HepG2 (cell line): ENCODE results near the gene ANKMY2. TPM values are rescaled to one million over a fixed set of nuclear protein-coding genes. Genes with fewer than 3 reads are reported as not detected.

Experiments
- FOSL1 ChIP-seq: sonication (generic); formaldehyde crosslinking; IDR thresholded peaks from 2 replicates; pipeline ENCODE4 v1.9.0; 2021; ENCODE audit warnings: missing genetic modification reagents, borderline replicate concordance
- FOSL2 ChIP-seq: sonication (generic); formaldehyde crosslinking; IDR thresholded peaks from 2 replicates; pipeline ENCODE4 v1.4.0; 2020; ENCODE audit warnings: missing genetic modification reagents
- HMGXB3 ChIP-seq: sonication (generic); formaldehyde crosslinking; IDR thresholded peaks from 2 replicates; pipeline ENCODE4 v1.4.0; 2020; ENCODE audit warnings: missing genetic modification reagents, borderline replicate concordance
- MYC ChIP-seq: sonication (generic); formaldehyde crosslinking; IDR thresholded peaks from 2 replicates; pipeline ENCODE4 v1.9.0; 2021; ENCODE audit warnings: missing genetic modification reagents, borderline replicate concordance
- POLR2A ChIP-seq, 2 experiments: IDR thresholded peaks; 2 replicates each; pipeline ENCODE4 v1.6.1; 2011; ENCODE audit warnings: low read depth in 2 of 2, low read length in 2 of 2, mild to moderate bottlenecking in 1 of 2, moderate library complexity in 1 of 2; ENCODE audit not compliant: insufficient read depth in 1 of 2
- RFXAP ChIP-seq: sonication (generic); formaldehyde crosslinking; IDR thresholded peaks from 2 replicates; pipeline ENCODE4 v1.4.0; 2020; ENCODE audit warnings: missing genetic modification reagents, borderline replicate concordance
- RXRA ChIP-seq: sonication (generic); formaldehyde crosslinking; IDR thresholded peaks from 2 replicates; pipeline ENCODE4 v1.5.1; 2020; ENCODE audit warnings: missing genetic modification reagents
- SNRNP70 ChIP-seq: fragments of 200-400 bp; formaldehyde crosslinking; IDR thresholded peaks from 2 replicates; pipeline ENCODE4 v1.6.1; 2017; ENCODE audit warnings: mild to moderate bottlenecking, low read depth, low read length, moderate library complexity
- SRSF1 ChIP-seq: fragments of 200-400 bp; formaldehyde crosslinking; optimal IDR thresholded peaks from 2 replicates; pipeline ENCODE3; 2017; ENCODE audit warnings: mild to moderate bottlenecking, low read depth, low read length, moderate library complexity
- TOE1 ChIP-seq: sonication (generic); formaldehyde crosslinking; IDR thresholded peaks from 2 replicates; pipeline ENCODE4 v1.4.0; 2020; ENCODE audit warnings: mild to moderate bottlenecking, missing genetic modification reagents
- TRIM24 ChIP-seq: sonication (generic); formaldehyde crosslinking; IDR thresholded peaks from 2 replicates; pipeline ENCODE4 v1.8.0; 2022; ENCODE audit warnings: mild to moderate bottlenecking, missing genetic modification reagents
- U2AF1 ChIP-seq: fragments of 200-400 bp; formaldehyde crosslinking; optimal IDR thresholded peaks from 2 replicates; pipeline ENCODE3; 2017; ENCODE audit warnings: mild to moderate bottlenecking, low read depth, low read length
- ZBTB1 ChIP-seq: sonication (generic); formaldehyde crosslinking; IDR thresholded peaks from 2 replicates; pipeline ENCODE4 v1.4.0; 2020; ENCODE audit warnings: missing genetic modification reagents, borderline replicate concordance
- ZBTB26 ChIP-seq: IDR thresholded peaks from 2 replicates; pipeline ENCODE4 v1.6.1; 2016; ENCODE audit warnings: missing compliant biosample characterization, missing genetic modification reagents, borderline replicate concordance
- ZBTB38 ChIP-seq: sonication (generic); formaldehyde crosslinking; IDR thresholded peaks from 2 replicates; pipeline ENCODE4 v1.5.1; 2020; ENCODE audit warnings: mild to moderate bottlenecking, missing genetic modification reagents
- ZNF574 ChIP-seq: sonication (generic); formaldehyde crosslinking; IDR thresholded peaks from 2 replicates; pipeline ENCODE4 v1.4.0; 2020; ENCODE audit warnings: missing genetic modification reagents
- ZNF597 ChIP-seq: sonication (generic); formaldehyde crosslinking; IDR thresholded peaks from 2 replicates; pipeline ENCODE4 v1.5.0; 2020; ENCODE audit warnings: missing genetic modification reagents
- ZNF678 ChIP-seq: sonication (generic); formaldehyde crosslinking; IDR thresholded peaks from 2 replicates; pipeline ENCODE4 v1.4.0; 2020; ENCODE audit warnings: mild to moderate bottlenecking, missing genetic modification reagents
- ZNF703 ChIP-seq: sonication (generic); formaldehyde crosslinking; IDR thresholded peaks from 2 replicates; pipeline ENCODE4 v1.5.1; 2020; ENCODE audit warnings: missing genetic modification reagents, mild to moderate bottlenecking, moderate library complexity, borderline replicate concordance
- ZNF746 ChIP-seq: sonication (generic); formaldehyde crosslinking; IDR thresholded peaks from 2 replicates; pipeline ENCODE4 v1.8.0; 2022; ENCODE audit warnings: mild to moderate bottlenecking, missing genetic modification reagents
- polyA plus RNA-seq, 8 experiments: library from polyadenylated mRNA; depleted of rRNA in 3 of 8; stranded (reverse) in 7 of 8; unstranded in 1 of 8; fragments of >200 nt; fragmentation: Illumina TruSeq in 4 of 8; extraction: Trizol in 4 of 8; gene quantifications; 2 replicates each; pipeline versions ENCODE4 v1.2.1 to v1.2.3, GENCODE V29; 2011 to 2016; ENCODE audit warnings: low read depth in 4 of 8, missing spikeins in 1 of 8, mixed read lengths in 1 of 8; ENCODE audit not compliant: insufficient read depth in 1 of 8
- total RNA-seq, 5 experiments: library from RNA; depleted of rRNA; stranded (reverse); fragments of >200 nt; fragmentation: Illumina TruSeq; extraction: Trizol; gene quantifications; 2 replicates each; pipeline ENCODE4 v1.2.3, GENCODE V29; 2016; ENCODE audit warnings: low read depth in 1 of 5

ANKMY2 gene
- total and polyA plus RNA-seq, 2 of the 13 experiments (the other 11 are each of a cell fraction or from before 2014, with no cell fraction given): 12.2 to 21.6 TPM

- TF ChIP-seq U2AF1 (no peak), ZBTB1 (CRISPR knock-in tag) (no peak), ZNF703 (CRISPR knock-in tag) (no peak; the same call in 1 of the 2 replicates), HMGXB3 (CRISPR knock-in tag) (peak; percentile 58), TRIM24 (CRISPR knock-in tag) (no peak), ZBTB26 (0 out of 2 replicates have a peak, but pooled peaks have one; percentile 82), FOSL1 (CRISPR knock-in tag) (no peak), ZBTB38 (CRISPR knock-in tag) (no peak), ZNF574 (CRISPR knock-in tag) (peak; percentile 60), RXRA (peak; percentile 24; the same call in 1 of the 2 replicates), TOE1 (CRISPR knock-in tag) (no peak), ZNF746 (CRISPR knock-in tag) (peak; percentile 42; the same call in 1 of the 2 replicates), SNRNP70 (no peak), POLR2A (IDR thresholded peaks at IDR 0.05; ENCODE audit: insufficient read depth in 1 of 2, low read depth in 2 of 2, low read length in 2 of 2) (peak; percentile 93 to 99), FOSL2 (CRISPR knock-in tag) (peak; percentile 42; the same call in 1 of the 2 replicates), ZNF678 (CRISPR knock-in tag) (no peak; the same call in 1 of the 2 replicates), ZNF597 (CRISPR knock-in tag) (peak; percentile 80; the same call in 1 of the 2 replicates), MYC (CRISPR knock-in tag) (peak; percentile 95), SRSF1 (no peak), RFXAP (peak; percentile 60)
Measured at GRCh38 chr7:16645593-16646471, at the start of gene ANKMY2, which contains the start of gene BZW2 (continued).
